Spinal cord (tissue), 10 donors: ENCODE results near the gene ALOX5. TPM values are rescaled to one million over a fixed set of nuclear protein-coding genes. Genes with fewer than 3 reads are reported as not detected.

Source experiments
- DNase-seq, 6 donors: peaks; one replicate each; pipeline versions ENCODE4 v3.0.0 to v3.0.0-alpha.2; 2013 to 2015; ENCODE audit warnings: low spot score in 6 of 6, low read depth in 4 of 6
- H3K27ac ChIP-seq: one replicate; pipeline ENCODE4 v1.5.1; 2013; ENCODE audit warnings: low read depth, low read length, control low read depth
- H3K27me3 ChIP-seq: one replicate; pipeline ENCODE4 v1.6.1; 2013; ENCODE audit warnings: low read length; ENCODE audit not compliant: control insufficient read depth, insufficient read depth
- H3K36me3 ChIP-seq: one replicate; pipeline ENCODE4 v1.6.1; 2013; ENCODE audit warnings: low read length; ENCODE audit not compliant: control insufficient read depth, insufficient read depth
- H3K4me1 ChIP-seq: one replicate; pipeline ENCODE4 v1.6.1; 2013; ENCODE audit warnings: low read length; ENCODE audit not compliant: control insufficient read depth, insufficient read depth
- H3K4me3 ChIP-seq: one replicate; pipeline ENCODE4 v1.5.1; 2013; ENCODE audit warnings: low read depth, low read length, control low read depth
- H3K9me3 ChIP-seq: one replicate; pipeline ENCODE4 v1.6.1; 2013; ENCODE audit warnings: low read length; ENCODE audit not compliant: control insufficient read depth, insufficient read depth
- WGBS: methylation state at CpG from one replicate; pipeline ENCODE4 v1.1.5; 2013; ENCODE audit warnings: missing lambda C conversion rate; ENCODE audit not compliant: insufficient coverage; 5-methylcytosine and 5-hydroxymethylcytosine counted together
- polyA plus RNA-seq, 2 donors: library from polyadenylated mRNA; unstranded; fragments of 120-200 nt; gene quantifications; one replicate each; pipeline ENCODE4 v1.2.1, GENCODE V29; 2013; ENCODE audit not compliant: insufficient read length in 2 of 2
- total RNA-seq, 2 donors: library from RNA; depleted of rRNA in 1 of 2; stranded (reverse); fragments of 120-200 nt in 1 of 2; fragments of >200 nt in 1 of 2; gene quantifications; one replicate each; pipeline versions ENCODE4 v1.2.3 to v1.2.4, GENCODE V29; 2013 to 2014
- donor health status: healthy.

Gene ALOX5
- total and polyA plus RNA-seq, 4 donors, result 2.1 to 9.3 (median 4.2) TPM

- no peak overlapping the region for H3K27ac ChIP-seq
- WGBS, result no CpG with 5 or more reads among the region's 9 CpGs
- H3K27me3 ChIP-seq, result peaks cover 45% of the 10 kb centered on the region
- DNase-seq, result peak in 1 of 6 donors; percentile 5
- H3K36me3 ChIP-seq, result no peaks in the 10 kb centered on the region
- no peaks in the 10 kb centered on the region for H3K9me3 ChIP-seq
- no peak overlapping the region for H3K4me3 ChIP-seq
- H3K4me1 ChIP-seq, result peaks cover 19% of the 10 kb centered on the region
These were observed 1.6 kb upstream of the ALOX5 start for GRCh38 chr10:45372251-45372951.

GRCh38 chr10:45373003-45373575 lies 927 bp upstream of the ALOX5 start:
- no peaks in the 10 kb centered on the region for H3K36me3 ChIP-seq
- H3K27ac ChIP-seq, result no peak overlapping the region
- H3K9me3 ChIP-seq, result no peaks in the 10 kb centered on the region
- WGBS, result under 1% methylated on average over 32 of the region's 32 CpGs
- DNase-seq, result peak in 1 of 6 donors; percentile 46
- peaks cover 47% of the 10 kb centered on the region for H3K27me3 ChIP-seq
- no peak overlapping the region for H3K4me3 ChIP-seq
- peaks cover 19% of the 10 kb centered on the region for H3K4me1 ChIP-seq

- no peak overlapping the region for H3K4me3 ChIP-seq
- H3K27ac ChIP-seq, result no peak overlapping the region
- DNase-seq, result no peak
- H3K36me3 ChIP-seq, result no peaks in the 10 kb centered on the region
- peaks cover 19% of the 10 kb centered on the region for H3K4me1 ChIP-seq
- no peaks in the 10 kb centered on the region for H3K9me3 ChIP-seq
- peaks cover 47% of the 10 kb centered on the region for H3K27me3 ChIP-seq
- 12% methylated on average over 51 of the region's 51 CpGs for WGBS
These were observed 485 bp downstream of the ALOX5 start for GRCh38 chr10:45374350-45375052.

GRCh38 chr10:45375101-45375500 lies 1.1 kb downstream of the ALOX5 start:
- Histone ChIP-seq H3K4me1 (peaks cover 23% of the 10 kb centered on the region), H3K27me3 (peaks cover 47% of the 10 kb centered on the region), H3K36me3 (no peaks in the 10 kb centered on the region), H3K4me3 (no peak overlapping the region), H3K9me3 (no peaks in the 10 kb centered on the region), H3K27ac (no peak overlapping the region)
- no peak for DNase-seq
- WGBS, result 83% methylated on average over 8 of the region's 8 CpGs

GRCh38 chr10:45375716-45376231 lies 1.8 kb downstream of the ALOX5 start:
- 83% methylated on average over 10 of the region's 12 CpGs for WGBS
- Histone ChIP-seq H3K27me3 (peaks cover 47% of the 10 kb centered on the region), H3K9me3 (no peaks in the 10 kb centered on the region), H3K36me3 (no peaks in the 10 kb centered on the region), H3K4me1 (peaks cover 23% of the 10 kb centered on the region), H3K27ac (no peak overlapping the region), H3K4me3 (no peak overlapping the region)
- no peak for DNase-seq

- DNase-seq, result no peak
- H3K27ac ChIP-seq, result no peak overlapping the region
- WGBS, result 88% methylated on average over 1 of the region's 2 CpGs
- H3K4me3 ChIP-seq, result no peak overlapping the region
- peaks cover 30% of the 10 kb centered on the region for H3K4me1 ChIP-seq
- H3K27me3 ChIP-seq, result peaks cover 47% of the 10 kb centered on the region
- H3K36me3 ChIP-seq, result no peaks in the 10 kb centered on the region
- no peaks in the 10 kb centered on the region for H3K9me3 ChIP-seq
These were observed 2.4 kb downstream of the ALOX5 start for GRCh38 chr10:45376371-45376801.

- WGBS, result 68% methylated on average over 3 of the region's 4 CpGs
These were observed 3.3 kb downstream of the ALOX5 start for GRCh38 chr10:45377321-45377720.

GRCh38 chr10:45377858-45378257 lies 3.8 kb downstream of the ALOX5 start:
- peaks cover 38% of the 10 kb centered on the region for H3K27me3 ChIP-seq
- WGBS, result 75% methylated on average over 5 of the region's 5 CpGs
- H3K4me3 ChIP-seq, result no peak overlapping the region
- no peak overlapping the region for H3K27ac ChIP-seq
- no peak for DNase-seq
- H3K4me1 ChIP-seq, result peaks cover 32% of the 10 kb centered on the region
- no peaks in the 10 kb centered on the region for H3K9me3 ChIP-seq
- no peaks in the 10 kb centered on the region for H3K36me3 ChIP-seq

More at GRCh38 chr10:45377321-45377720, 3.3 kb downstream of the ALOX5 start:
- Histone ChIP-seq H3K27me3 (peaks cover 43% of the 10 kb centered on the region), H3K4me3 (no peak overlapping the region), H3K27ac (no peak overlapping the region), H3K9me3 (no peaks in the 10 kb centered on the region), H3K4me1 (peaks cover 32% of the 10 kb centered on the region), H3K36me3 (no peaks in the 10 kb centered on the region)
- DNase-seq, result no peak

GRCh38 chr10:45378914-45379726 lies 5.1 kb downstream of the ALOX5 start:
- Histone ChIP-seq H3K4me1 (peaks cover 21% of the 10 kb centered on the region), H3K27ac (no peak overlapping the region), H3K9me3 (no peaks in the 10 kb centered on the region), H3K27me3 (peaks cover 26% of the 10 kb centered on the region), H3K36me3 (no peaks in the 10 kb centered on the region), H3K4me3 (no peak overlapping the region)
- 88% methylated on average over 12 of the region's 12 CpGs for WGBS
- no peak for DNase-seq
